ENCODE data around the gene SRGAP3. TPM values are rescaled to one million over a fixed set of nuclear protein-coding genes. Genes with fewer than 3 reads are reported as not detected.

Gene SRGAP3
- total and polyA plus RNA-seq, 2 donors (not counting 1 experiment from before 2014, with no cell fraction given) = 0.92 to 12.4 TPM

DNA sequence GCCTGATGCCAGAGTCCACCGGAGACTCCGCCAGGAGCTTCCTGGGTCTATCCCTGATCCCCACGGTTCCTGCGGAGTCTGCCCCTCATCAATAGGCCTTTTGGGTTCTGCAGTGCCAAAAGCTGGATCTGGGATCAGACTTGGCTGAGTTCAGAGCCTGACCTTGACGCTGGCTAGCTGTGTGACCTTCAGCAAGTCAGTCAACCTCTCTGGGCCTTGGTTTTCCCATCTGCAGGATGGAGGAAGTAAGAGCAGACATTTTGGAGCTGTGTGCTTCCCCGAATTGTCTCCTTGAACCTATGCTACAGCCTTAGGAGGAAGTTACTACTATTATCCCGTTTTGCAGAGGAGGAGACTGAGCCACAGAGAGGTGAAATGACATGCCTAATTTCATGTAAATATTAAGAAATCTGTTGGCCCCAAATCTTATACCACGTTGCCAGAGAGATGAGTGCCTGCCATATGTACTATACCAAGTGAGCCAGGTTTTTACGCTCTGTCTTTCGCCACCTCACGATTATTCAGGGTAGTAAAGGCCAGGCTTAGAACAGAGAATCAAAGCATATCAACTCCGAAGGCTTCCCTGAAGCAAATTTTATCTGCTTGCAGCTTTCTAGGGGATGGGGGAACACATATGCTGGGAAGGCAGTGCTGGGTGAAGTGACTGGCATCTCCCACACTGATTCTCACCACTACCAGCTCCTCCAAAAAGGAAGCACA lies 112.5 kb downstream of the SRGAP3 start:
- H3K4me2 ChIP-seq (ENCODE audit: extremely low read depth, insufficient read depth, low read length) = no peak overlapping the region
- TF ChIP-seq EZH2 (IDR thresholded peaks at IDR 0.05; ENCODE audit: low read length, missing control alignments) = no peak
- TF ChIP-seq, protein P1, sequence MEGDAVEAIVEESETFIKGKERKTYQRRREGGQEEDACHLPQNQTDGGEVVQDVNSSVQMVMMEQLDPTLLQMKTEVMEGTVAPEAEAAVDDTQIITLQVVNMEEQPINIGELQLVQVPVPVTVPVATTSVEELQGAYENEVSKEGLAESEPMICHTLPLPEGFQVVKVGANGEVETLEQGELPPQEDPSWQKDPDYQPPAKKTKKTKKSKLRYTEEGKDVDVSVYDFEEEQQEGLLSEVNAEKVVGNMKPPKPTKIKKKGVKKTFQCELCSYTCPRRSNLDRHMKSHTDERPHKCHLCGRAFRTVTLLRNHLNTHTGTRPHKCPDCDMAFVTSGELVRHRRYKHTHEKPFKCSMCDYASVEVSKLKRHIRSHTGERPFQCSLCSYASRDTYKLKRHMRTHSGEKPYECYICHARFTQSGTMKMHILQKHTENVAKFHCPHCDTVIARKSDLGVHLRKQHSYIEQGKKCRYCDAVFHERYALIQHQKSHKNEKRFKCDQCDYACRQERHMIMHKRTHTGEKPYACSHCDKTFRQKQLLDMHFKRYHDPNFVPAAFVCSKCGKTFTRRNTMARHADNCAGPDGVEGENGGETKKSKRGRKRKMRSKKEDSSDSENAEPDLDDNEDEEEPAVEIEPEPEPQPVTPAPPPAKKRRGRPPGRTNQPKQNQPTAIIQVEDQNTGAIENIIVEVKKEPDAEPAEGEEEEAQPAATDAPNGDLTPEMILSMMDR (conservative IDR thresholded peaks at IDR 0.05 in 1 of 2, IDR thresholded peaks at IDR 0.05 in 1 of 2; ENCODE audit: low read depth in 1 of 2, low read length in 2 of 2) = no peak
- H3K9ac ChIP-seq (ENCODE audit: insufficient read depth, low read length) = no peak overlapping the region

DNA sequence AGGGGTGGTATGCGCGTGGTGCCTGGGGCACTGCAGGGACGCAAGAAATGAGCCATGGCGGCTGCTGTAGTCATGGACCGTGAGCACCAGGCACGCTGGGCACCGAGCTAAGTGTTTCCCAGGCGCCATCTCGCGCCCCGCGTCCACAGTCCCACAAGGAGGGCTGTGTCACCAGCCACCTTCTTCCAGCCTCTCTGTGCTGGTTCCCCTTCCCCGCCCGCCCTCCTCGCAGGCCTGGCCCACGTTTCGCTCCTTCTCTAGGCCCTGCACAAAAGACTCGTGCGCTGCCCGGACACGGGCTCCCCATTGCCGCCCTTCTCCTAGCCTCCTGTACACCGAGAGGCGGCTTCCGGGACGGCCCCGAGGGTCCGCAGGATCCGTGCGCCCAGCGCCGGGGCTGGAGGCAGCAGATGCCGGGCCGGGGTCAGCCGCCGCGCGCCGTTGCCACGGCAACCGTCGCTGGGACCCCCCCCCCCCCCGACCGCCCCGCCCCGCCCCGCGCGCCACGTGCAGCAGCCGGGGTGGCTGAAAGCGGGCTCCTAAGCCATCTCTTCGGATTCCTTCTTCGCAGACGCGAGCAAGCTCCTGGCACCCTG lies 113.4 kb downstream of the SRGAP3 start:
- no peak overlapping the region for H2AFZ ChIP-seq (ENCODE audit: low read length)
- no peak overlapping the region for H3K9ac ChIP-seq (ENCODE audit: insufficient read depth, low read length)
- no peaks in the 10 kb centered on the region for H3K79me2 ChIP-seq (ENCODE audit: control insufficient read depth, insufficient read depth, low read length)
- H4K20me1 ChIP-seq (ENCODE audit: control insufficient read depth, extremely low read depth, insufficient read depth, low read length) = no peaks in the 10 kb centered on the region
- no peak for DNase-seq (ENCODE audit: low read depth in 2 of 2)
- H3K4me1 ChIP-seq (ENCODE audit: control insufficient read depth, extremely low read depth, insufficient read depth, low read length) = no peaks in the 10 kb centered on the region
- no peak overlapping the region for H3K4me2 ChIP-seq (ENCODE audit: extremely low read depth, insufficient read depth, low read length)
- H3K4me3 ChIP-seq (replicated peaks in 1 of 4; ENCODE audit: control extremely low read depth in 1 of 4, insufficient read depth in 1 of 4, low read depth in 3 of 4, low read length in 4 of 4) = no peak overlapping the region
- H3K27ac ChIP-seq (ENCODE audit: insufficient read depth, low read length) = no peak overlapping the region
- H3K27me3 ChIP-seq (ENCODE audit: control insufficient read depth, insufficient read depth, low read length) = peaks cover 3% of the 10 kb centered on the region
- H3K9me3 ChIP-seq (ENCODE audit: control insufficient read depth, insufficient read depth, low read depth, low read length) = no peaks in the 10 kb centered on the region
- no peaks in the 10 kb centered on the region for H3K36me3 ChIP-seq (ENCODE audit: control insufficient read depth, insufficient read depth, low read length)
- TF ChIP-seq EZH2 (IDR thresholded peaks at IDR 0.05; ENCODE audit: low read length, missing control alignments) = no peak
- TF ChIP-seq, protein P1 (conservative IDR thresholded peaks at IDR 0.05 in 1 of 2, IDR thresholded peaks at IDR 0.05 in 1 of 2; ENCODE audit: low read depth in 1 of 2, low read length in 2 of 2) = no peak

More for the DNA sequence above, 112.5 kb downstream of the SRGAP3 start:
- Histone ChIP-seq H3K36me3 (ENCODE audit: control insufficient read depth, insufficient read depth, low read length) (no peaks in the 10 kb centered on the region), H3K9me3 (ENCODE audit: control insufficient read depth, insufficient read depth, low read depth, low read length) (no peaks in the 10 kb centered on the region), H3K4me1 (ENCODE audit: control insufficient read depth, extremely low read depth, insufficient read depth, low read length) (no peaks in the 10 kb centered on the region), H3K4me3 (replicated peaks in 1 of 4; ENCODE audit: control extremely low read depth in 1 of 4, insufficient read depth in 1 of 4, low read depth in 3 of 4, low read length in 4 of 4) (no peak overlapping the region), H3K27me3 (ENCODE audit: control insufficient read depth, insufficient read depth, low read length) (peaks cover 3% of the 10 kb centered on the region), H3K79me2 (ENCODE audit: control insufficient read depth, insufficient read depth, low read length) (no peaks in the 10 kb centered on the region), H2AFZ (ENCODE audit: low read length) (no peak overlapping the region), H4K20me1 (ENCODE audit: control insufficient read depth, extremely low read depth, insufficient read depth, low read length) (no peaks in the 10 kb centered on the region), H3K27ac (ENCODE audit: insufficient read depth, low read length) (no peak overlapping the region)
- no peak for DNase-seq (ENCODE audit: low read depth in 2 of 2)

DNA sequence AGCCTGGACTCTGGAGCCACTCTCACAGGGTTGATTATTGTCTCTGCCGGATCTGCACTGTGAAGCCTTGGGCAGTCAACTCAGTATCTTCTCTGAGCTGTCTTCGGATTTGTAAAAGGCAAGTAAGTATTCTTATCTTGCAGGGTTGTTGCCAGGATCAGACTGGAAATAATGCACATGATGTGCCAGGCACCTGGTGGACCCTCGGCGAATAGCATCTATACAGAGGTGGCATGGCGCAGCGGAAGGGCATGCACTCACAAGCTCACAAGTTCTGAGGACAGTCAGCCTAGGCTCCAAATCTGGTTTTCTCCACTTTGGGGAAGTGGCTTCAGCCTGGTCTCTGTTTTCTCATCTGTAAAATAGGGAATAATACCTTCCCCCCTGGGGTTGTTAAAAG lies 113.9 kb downstream of the SRGAP3 start:
- H3K4me2 ChIP-seq (ENCODE audit: extremely low read depth, insufficient read depth, low read length) = no peak overlapping the region
- no peaks in the 10 kb centered on the region for H3K79me2 ChIP-seq (ENCODE audit: control insufficient read depth, insufficient read depth, low read length)

More for the DNA sequence above, 113.9 kb downstream of the SRGAP3 start:
- H2AFZ ChIP-seq (ENCODE audit: low read length) = no peak overlapping the region
- H3K27ac ChIP-seq (ENCODE audit: insufficient read depth, low read length) = no peak overlapping the region
- no peaks in the 10 kb centered on the region for H3K36me3 ChIP-seq (ENCODE audit: control insufficient read depth, insufficient read depth, low read length)
- no peak overlapping the region for H3K4me3 ChIP-seq (replicated peaks in 1 of 4; ENCODE audit: control extremely low read depth in 1 of 4, insufficient read depth in 1 of 4, low read depth in 3 of 4, low read length in 4 of 4)
- no peak overlapping the region for H3K9ac ChIP-seq (ENCODE audit: insufficient read depth, low read length)
- no peak for DNase-seq (ENCODE audit: low read depth in 2 of 2)
- peaks cover 3% of the 10 kb centered on the region for H3K27me3 ChIP-seq (ENCODE audit: control insufficient read depth, insufficient read depth, low read length)
- no peaks in the 10 kb centered on the region for H3K9me3 ChIP-seq (ENCODE audit: control insufficient read depth, insufficient read depth, low read depth, low read length)
- no peak for TF ChIP-seq EZH2 (IDR thresholded peaks at IDR 0.05; ENCODE audit: low read length, missing control alignments)
- TF ChIP-seq, protein P1 (conservative IDR thresholded peaks at IDR 0.05 in 1 of 2, IDR thresholded peaks at IDR 0.05 in 1 of 2; ENCODE audit: low read depth in 1 of 2, low read length in 2 of 2) = no peak
- H3K4me1 ChIP-seq (ENCODE audit: control insufficient read depth, extremely low read depth, insufficient read depth, low read length) = no peaks in the 10 kb centered on the region
- H4K20me1 ChIP-seq (ENCODE audit: control insufficient read depth, extremely low read depth, insufficient read depth, low read length) = no peaks in the 10 kb centered on the region
